ENCODE measurements around the gene POU2F1. TPM values are rescaled to one million over a fixed set of nuclear protein-coding genes. Genes with fewer than 3 reads are reported as not detected.

Gene POU2F1
- total and polyA plus RNA-seq, 2 donors (not counting 3 experiments of a cell fraction or from before 2014, with no cell fraction given) = 6.0 to 12.9 TPM

DNA sequence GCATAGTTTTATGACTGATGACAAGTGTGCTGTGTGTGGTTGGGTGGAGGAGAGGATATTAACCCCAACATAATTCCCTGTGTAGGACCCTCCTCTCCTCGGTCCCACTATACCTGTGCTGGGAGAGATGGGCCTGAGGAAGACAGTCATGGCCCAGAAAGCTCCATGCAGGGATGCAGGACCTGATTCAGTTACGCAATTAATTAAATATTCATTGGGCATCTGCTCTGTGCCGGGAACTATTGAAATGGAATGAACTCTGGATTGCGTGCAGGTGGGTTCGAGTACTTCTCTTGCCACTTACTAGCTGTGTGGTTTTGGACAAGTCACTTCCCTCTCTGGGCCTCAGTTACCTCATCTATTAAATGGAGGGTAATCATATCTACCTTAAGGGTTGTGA lies 223.1 kb downstream of the POU2F1 start:
- Histone ChIP-seq H3K27ac (ENCODE audit: insufficient read depth, low read depth, low read length) (no peak overlapping the region), H2AFZ (ENCODE audit: low read depth, low read length) (no peak overlapping the region), H3K36me3 (ENCODE audit: control insufficient read depth in 2 of 2, extremely low read depth in 1 of 2, insufficient read depth in 2 of 2, low read length in 2 of 2) (no peaks in the 10 kb centered on the region), H3K27me3 (ENCODE audit: control insufficient read depth in 2 of 2, insufficient read depth in 2 of 2, low read length in 2 of 2) (peaks cover 0 to 4% of the 10 kb centered on the region in 2 experiments), H4K20me1 (replicated peaks; ENCODE audit: control insufficient read depth, extremely low read depth, insufficient read depth, low read length) (no peaks in the 10 kb centered on the region), H3K4me3 (replicated peaks in 1 of 3; ENCODE audit: insufficient read depth in 1 of 3, low read depth in 1 of 3, low read length in 3 of 3) (no peak overlapping the region), H3K79me2 (ENCODE audit: control insufficient read depth, insufficient read depth, low read length) (no peaks in the 10 kb centered on the region), H3K4me2 (ENCODE audit: insufficient read depth, low read length) (no peak overlapping the region), H3K9me1 (replicated peaks; ENCODE audit: control insufficient read depth, extremely low read depth, insufficient read depth, low read length) (no peaks in the 10 kb centered on the region), H3K4me1 (ENCODE audit: control insufficient read depth, extremely low read depth, insufficient read depth, low read length) (no peaks in the 10 kb centered on the region), H3K9ac (replicated peaks; ENCODE audit: extremely low read depth, insufficient read depth, low read length) (no peak overlapping the region), H3K9me3 (replicated peaks; ENCODE audit: control insufficient read depth, insufficient read depth, low read length) (no peaks in the 10 kb centered on the region)
- dilution Hi-C loops (cut with MboI; ENCODE audit: extremely low pct_ligation_motif_present, low sequenced_read_pairs) (no loop called here), intact Hi-C loops (cut with micrococcal nuclease) (loop anchor here (2.0 to 10.0 kb wide), 2 partner anchors 241 to 533 kb away; no protein-coding TSS in a partner anchor)
- BruUV-seq (replicated peaks) = no TSS peak
- POLR2A ChIA-PET = no interaction called here
- FAIRE-seq (no peak), DNase-seq (ENCODE audit: low read depth, low spot score) (no peak)
- TF ChIP-seq JUN (IDR thresholded peaks at IDR 0.05; ENCODE audit: borderline replicate concordance, insufficient read depth, insufficient read length, low read depth) (no peak), GATA2 (IDR thresholded peaks at IDR 0.05; ENCODE audit: insufficient read depth, insufficient read length, low read depth, low read length) (no peak), FOS (IDR thresholded peaks at IDR 0.05; ENCODE audit: borderline replicate concordance, insufficient read depth, low read length) (no peak), POLR2AphosphoS5 (IDR thresholded peaks at IDR 0.05; ENCODE audit: insufficient read depth, low read depth, low read length) (no peak), MYC (IDR thresholded peaks at IDR 0.05; ENCODE audit: low read depth, low read length) (no peak), POLR2A (IDR thresholded peaks at IDR 0.05; ENCODE audit: low read depth, low read length) (no peak)
- TF ChIP-seq, protein P1, sequence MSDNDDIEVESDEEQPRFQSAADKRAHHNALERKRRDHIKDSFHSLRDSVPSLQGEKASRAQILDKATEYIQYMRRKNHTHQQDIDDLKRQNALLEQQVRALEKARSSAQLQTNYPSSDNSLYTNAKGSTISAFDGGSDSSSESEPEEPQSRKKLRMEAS (IDR thresholded peaks at IDR 0.05; ENCODE audit: insufficient read depth, insufficient read length) = no peak
- TF ChIP-seq, protein P2, sequence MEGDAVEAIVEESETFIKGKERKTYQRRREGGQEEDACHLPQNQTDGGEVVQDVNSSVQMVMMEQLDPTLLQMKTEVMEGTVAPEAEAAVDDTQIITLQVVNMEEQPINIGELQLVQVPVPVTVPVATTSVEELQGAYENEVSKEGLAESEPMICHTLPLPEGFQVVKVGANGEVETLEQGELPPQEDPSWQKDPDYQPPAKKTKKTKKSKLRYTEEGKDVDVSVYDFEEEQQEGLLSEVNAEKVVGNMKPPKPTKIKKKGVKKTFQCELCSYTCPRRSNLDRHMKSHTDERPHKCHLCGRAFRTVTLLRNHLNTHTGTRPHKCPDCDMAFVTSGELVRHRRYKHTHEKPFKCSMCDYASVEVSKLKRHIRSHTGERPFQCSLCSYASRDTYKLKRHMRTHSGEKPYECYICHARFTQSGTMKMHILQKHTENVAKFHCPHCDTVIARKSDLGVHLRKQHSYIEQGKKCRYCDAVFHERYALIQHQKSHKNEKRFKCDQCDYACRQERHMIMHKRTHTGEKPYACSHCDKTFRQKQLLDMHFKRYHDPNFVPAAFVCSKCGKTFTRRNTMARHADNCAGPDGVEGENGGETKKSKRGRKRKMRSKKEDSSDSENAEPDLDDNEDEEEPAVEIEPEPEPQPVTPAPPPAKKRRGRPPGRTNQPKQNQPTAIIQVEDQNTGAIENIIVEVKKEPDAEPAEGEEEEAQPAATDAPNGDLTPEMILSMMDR (IDR thresholded peaks at IDR 0.05; ENCODE audit: extremely low read depth in 1 of 2, insufficient read depth in 1 of 2, low read depth in 1 of 2, low read length in 2 of 2) = no peak
- CTCF ChIA-PET = interaction anchor here (0.8 to 7.5 kb wide), 7 partner anchors 9 to 534 kb away, joined by 3 to 162 read pairs (median 3); no protein-coding TSS in a partner anchor
